Activated CD4-positive, alpha-beta T cell treated with anti-CD3 and anti-CD28 coated beads, Interleukin-2, amount 10 ng/mL, durations not matched to agents 24 days and 14 days (primary cell): ENCODE data around the gene PCSK6. TPM values are rescaled to one million over a fixed set of nuclear protein-coding genes. Genes with fewer than 3 reads are reported as not detected.

ENCODE experiments used
- DNase-seq: peaks from one replicate; pipeline ENCODE4 v3.0.0; 2022
- H3K27ac Mint-ChIP-seq: one replicate; pipeline ENCODE4 v1.8.0; 2022; ENCODE audit warnings: mild to moderate bottlenecking, mixed read lengths
- H3K27me3 Mint-ChIP-seq: one replicate; pipeline ENCODE4 v1.8.0; 2022; ENCODE audit warnings: mixed read lengths
- H3K36me3 Mint-ChIP-seq: one replicate; pipeline ENCODE4 v1.8.0; 2022; ENCODE audit warnings: low read depth, mild to moderate bottlenecking, mixed read lengths
- H3K4me1 Mint-ChIP-seq: one replicate; pipeline ENCODE4 v1.8.0; 2021; ENCODE audit warnings: mixed read lengths
- H3K4me3 Mint-ChIP-seq: one replicate; pipeline ENCODE4 v1.8.0; 2022; ENCODE audit warnings: mild to moderate bottlenecking, moderate library complexity, mixed read lengths
- H3K9me3 Mint-ChIP-seq: one replicate; pipeline ENCODE4 v1.8.0; 2021; ENCODE audit warnings: mixed read lengths
- intact Hi-C: fragments of 100-400 bp; cut with micrococcal nuclease; formaldehyde crosslinking; loops from one replicate; pipeline ENCODE4 v1.15.1; 2023
- total RNA-seq: library from RNA; stranded (reverse); gene quantifications from 2 replicates; pipeline ENCODE4 v1.2.3, GENCODE V29; 2022

PCSK6 gene
- total RNA-seq, 1 donor from 2014 or later = 5.4 TPM

DNA sequence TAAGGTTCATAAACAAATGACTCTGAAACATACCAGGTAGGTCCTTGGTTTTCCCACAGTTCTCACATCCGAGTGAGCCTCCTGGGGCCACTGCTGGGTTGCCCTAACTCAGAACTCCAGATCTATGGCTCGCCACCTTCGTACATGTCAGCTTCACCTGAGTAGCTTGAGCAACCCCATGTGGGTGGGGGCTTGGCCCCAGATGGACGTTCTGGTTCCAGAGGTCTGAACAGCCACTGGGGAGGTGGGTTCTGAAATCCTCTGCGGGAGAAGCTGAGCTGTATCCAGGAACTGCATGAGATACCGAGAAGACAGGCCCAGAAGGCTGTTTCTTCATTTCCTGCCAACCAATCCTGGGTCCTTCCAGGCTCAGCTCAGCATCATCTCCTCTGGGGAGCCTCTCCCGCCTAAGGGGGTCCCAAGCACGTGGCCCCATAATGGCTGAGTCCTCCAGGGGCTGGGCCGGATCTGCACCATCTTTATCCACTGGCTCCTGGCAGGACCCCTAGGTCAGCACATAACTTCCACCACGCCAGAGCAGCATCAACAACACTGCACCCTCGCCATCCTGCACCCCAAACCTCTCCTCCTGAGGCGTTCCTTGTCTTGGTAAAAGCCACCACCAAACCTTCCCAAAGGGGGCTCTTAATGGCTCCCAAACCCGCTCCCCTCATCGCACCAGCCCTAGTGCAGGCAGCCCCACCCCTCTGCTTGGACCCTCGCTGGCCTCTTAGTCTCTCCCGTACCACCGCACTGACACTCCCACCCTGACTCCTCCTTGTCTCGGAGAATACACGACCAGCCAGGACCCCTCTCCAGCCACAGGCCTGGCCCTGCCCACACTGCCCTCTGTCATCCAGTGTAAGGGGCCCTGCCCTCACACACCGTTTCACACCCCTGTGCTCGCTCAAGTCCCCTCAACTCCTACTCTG is 39.8 kb downstream of the PCSK6 start:
- Mint-ChIP-seq H3K27me3 (no peaks in the 10 kb centered on the region), H3K36me3 (no peaks in the 10 kb centered on the region), H3K27ac (no peak overlapping the region), H3K4me1 (peaks cover 4% of the 10 kb centered on the region), H3K4me3 (no peak overlapping the region), H3K9me3 (no peaks in the 10 kb centered on the region)
- intact Hi-C loops = no loop called here
- no peak for DNase-seq

GRCh38 chr15:101448336-101448735 is 41.2 kb downstream of the PCSK6 start:
- H3K4me1 Mint-ChIP-seq = peaks cover 4% of the 10 kb centered on the region
- intact Hi-C loops = no loop called here
- no peaks in the 10 kb centered on the region for H3K9me3 Mint-ChIP-seq
- no peak overlapping the region for H3K4me3 Mint-ChIP-seq
- H3K36me3 Mint-ChIP-seq = no peaks in the 10 kb centered on the region
- H3K27ac Mint-ChIP-seq = no peak overlapping the region
- H3K27me3 Mint-ChIP-seq = no peaks in the 10 kb centered on the region
- no peak for DNase-seq

GRCh38 chr15:101447561-101448071 is 41.9 kb downstream of the PCSK6 start:
- no peaks in the 10 kb centered on the region for H3K36me3 Mint-ChIP-seq

DNA sequence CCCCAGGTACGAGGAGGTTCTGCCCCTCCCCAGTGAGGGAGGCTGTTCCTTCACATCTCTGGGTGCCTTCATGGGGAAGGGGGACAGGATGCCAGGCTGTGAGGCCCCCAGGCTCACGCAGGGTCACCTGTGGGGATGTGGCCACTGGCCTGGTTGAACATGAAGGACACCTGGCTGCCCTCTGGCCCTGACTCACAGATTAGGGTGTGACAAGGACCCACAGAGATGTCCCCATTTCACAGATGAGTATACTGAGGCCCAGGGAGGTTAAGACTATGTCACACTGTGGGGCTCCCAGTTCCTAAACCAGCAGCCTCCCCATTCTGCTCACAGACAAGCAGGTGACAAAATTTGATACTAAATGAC is 42.4 kb downstream of the PCSK6 start:
- no peak for DNase-seq
- peaks cover 1% of the 10 kb centered on the region for H3K27me3 Mint-ChIP-seq
- no peaks in the 10 kb centered on the region for H3K9me3 Mint-ChIP-seq
- intact Hi-C loops = no loop called here
- no peak overlapping the region for H3K27ac Mint-ChIP-seq
- no peak overlapping the region for H3K4me3 Mint-ChIP-seq
- H3K4me1 Mint-ChIP-seq = peaks cover 5% of the 10 kb centered on the region
- H3K36me3 Mint-ChIP-seq = no peaks in the 10 kb centered on the region

More at GRCh38 chr15:101447561-101448071, 41.9 kb downstream of the PCSK6 start:
- no peak overlapping the region for H3K4me3 Mint-ChIP-seq
- no peak overlapping the region for H3K27ac Mint-ChIP-seq
- no peaks in the 10 kb centered on the region for H3K9me3 Mint-ChIP-seq
- H3K27me3 Mint-ChIP-seq = no peaks in the 10 kb centered on the region
- H3K4me1 Mint-ChIP-seq = peaks cover 4% of the 10 kb centered on the region
- no peak for DNase-seq
- intact Hi-C loops = no loop called here

DNA sequence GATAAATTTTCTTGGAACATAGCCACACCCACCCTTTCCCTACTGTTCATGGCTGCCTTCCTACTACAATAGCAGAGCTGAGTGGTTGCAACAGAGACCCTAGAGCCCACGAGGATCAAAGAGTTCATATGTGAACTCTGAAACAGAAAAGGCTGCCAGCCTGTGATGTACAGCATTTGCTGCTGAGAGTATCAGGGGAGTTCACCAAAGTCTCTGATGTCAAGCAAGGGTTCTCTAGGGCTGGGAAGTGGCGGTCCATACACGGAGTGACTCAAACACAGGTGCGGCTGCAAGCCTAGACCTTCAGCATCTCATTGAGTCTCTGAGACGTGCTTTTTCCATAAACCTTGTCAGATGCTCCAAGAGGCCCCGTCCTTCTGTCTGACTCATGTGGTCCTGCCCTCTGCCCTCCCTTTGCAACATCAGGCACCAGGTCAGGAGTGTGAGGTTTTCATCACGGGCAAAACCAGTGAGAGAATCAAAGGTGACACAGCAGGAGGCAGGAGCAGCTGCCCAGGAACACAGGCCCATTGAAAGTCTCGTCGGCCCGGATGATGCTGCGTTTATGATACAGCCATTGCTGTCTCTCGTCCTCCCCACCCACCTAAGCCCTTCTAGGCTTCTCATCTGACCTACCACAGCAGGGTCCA is 42.9 kb downstream of the PCSK6 start:
- Mint-ChIP-seq H3K4me1 (peaks cover 9% of the 10 kb centered on the region), H3K36me3 (no peaks in the 10 kb centered on the region), H3K27ac (peak overlapping the region; percentile 19), H3K27me3 (peaks cover 2% of the 10 kb centered on the region), H3K9me3 (no peaks in the 10 kb centered on the region), H3K4me3 (no peak overlapping the region)
- no peak for DNase-seq
- intact Hi-C loops = no loop called here

DNA sequence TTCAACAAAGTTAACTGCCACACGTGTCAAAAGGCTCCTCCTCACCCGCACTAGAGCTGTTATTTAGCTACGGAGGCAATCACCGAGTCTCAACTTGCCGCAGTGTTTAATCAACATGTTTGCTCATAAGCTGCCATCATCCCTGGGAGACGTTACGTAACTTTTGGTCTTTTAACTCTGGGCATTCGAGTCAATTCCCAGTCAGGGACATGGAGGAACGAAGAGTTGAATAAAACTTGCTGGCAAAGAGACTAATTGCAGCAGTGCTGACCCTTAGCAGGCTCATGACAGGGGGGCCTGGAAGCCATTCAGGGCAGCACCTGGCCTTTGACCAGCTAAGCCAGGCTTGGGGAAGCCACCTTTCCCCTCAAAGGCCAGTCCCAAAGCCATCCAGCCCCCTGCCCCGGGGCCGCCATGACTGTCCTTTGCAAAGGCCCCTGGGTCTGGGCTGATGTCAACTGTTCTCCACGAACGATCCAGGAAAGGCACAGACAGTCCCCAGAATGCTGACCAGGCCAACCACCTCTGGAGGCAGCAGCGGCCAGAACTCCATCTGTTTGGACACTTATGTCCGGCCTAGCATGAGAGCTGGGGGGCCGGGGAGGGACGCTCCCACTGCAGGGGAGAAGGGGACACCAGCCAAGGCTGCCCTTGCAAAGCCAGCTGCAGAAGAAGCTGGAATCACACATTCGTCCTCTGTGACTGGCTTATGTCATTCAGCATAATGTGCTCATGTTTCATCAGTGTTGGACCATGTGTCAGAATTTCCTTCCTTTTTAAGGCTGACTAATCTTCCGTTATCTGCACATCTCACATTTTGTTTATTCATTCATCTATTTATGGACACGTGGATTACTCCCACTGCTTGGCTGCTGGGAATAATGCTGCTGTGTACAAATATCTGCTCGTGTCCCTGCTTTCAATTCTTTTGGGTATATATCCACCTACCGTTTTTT is 43.7 kb downstream of the PCSK6 start:
- DNase-seq = no peak
- Mint-ChIP-seq H3K4me1 (peaks cover 10% of the 10 kb centered on the region), H3K27me3 (peaks cover 2% of the 10 kb centered on the region), H3K4me3 (no peak overlapping the region), H3K36me3 (no peaks in the 10 kb centered on the region), H3K27ac (peak overlapping the region; percentile 19), H3K9me3 (no peaks in the 10 kb centered on the region)
- intact Hi-C loops = no loop called here

DNA sequence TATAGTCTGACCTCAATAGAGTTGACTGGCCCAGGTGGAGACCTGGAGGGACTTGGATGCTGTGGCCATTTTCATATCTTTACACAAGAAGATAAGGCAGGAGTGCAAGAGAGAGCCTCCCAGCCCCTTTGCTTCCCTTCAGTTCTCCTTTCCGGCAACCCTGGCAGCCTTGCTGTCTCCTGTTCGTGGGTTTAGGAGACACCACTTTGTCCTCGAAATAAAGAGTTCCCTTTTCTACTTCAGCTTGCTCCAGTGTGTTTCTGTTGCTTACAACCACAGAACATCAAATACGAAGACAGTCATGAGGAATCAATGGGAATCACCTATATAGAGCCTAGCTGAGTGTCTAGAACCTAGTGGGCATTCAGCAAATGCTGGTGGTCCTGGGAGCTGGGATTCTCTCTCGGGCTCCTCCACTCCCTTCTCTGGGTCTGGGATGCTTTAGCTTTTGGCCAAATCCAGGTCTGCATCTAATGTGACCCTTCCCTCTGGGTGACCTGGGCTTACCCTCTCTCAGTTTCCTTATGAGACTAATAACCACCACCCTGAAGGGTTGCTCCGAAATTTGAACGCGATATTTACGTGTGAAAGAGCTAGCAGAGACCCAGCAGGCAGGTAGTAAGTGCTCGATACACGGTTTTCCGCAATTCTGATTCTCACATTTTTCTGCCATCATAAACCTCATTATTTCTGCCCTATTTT is 44.5 kb downstream of the PCSK6 start:
- Mint-ChIP-seq H3K27ac (no peak overlapping the region), H3K36me3 (no peaks in the 10 kb centered on the region), H3K4me3 (no peak overlapping the region), H3K27me3 (peaks cover 4% of the 10 kb centered on the region), H3K4me1 (peaks cover 10% of the 10 kb centered on the region), H3K9me3 (no peaks in the 10 kb centered on the region)
- intact Hi-C loops = no loop called here
- no peak for DNase-seq

- intact Hi-C loops = no loop called here
- no peaks in the 10 kb centered on the region for H3K36me3 Mint-ChIP-seq
- no peak overlapping the region for H3K27ac Mint-ChIP-seq
Measured at GRCh38 chr15:101444015-101444414, 45.5 kb downstream of the PCSK6 start.

DNA sequence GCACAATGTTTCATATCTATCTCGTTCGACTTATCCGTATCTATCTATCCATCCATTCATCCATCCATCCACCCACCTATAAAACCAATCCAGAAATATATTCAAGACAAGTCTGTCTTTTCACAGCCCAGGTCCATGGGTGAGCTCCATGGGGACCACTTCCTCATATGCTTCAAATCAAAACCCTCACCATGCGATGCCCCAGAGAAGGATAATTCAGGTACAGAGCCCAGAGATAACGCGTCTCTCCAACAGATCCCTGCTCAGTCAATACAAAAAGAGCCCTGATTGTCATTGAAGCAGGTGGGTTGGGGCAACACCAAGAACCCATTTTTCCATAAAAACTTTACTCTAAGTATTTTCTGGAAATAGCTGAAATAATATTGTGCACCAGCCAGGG is 47.2 kb downstream of the PCSK6 start:
- H3K4me1 Mint-ChIP-seq = peaks cover 10% of the 10 kb centered on the region
- DNase-seq = no peak
- H3K27ac Mint-ChIP-seq = no peak overlapping the region
- H3K9me3 Mint-ChIP-seq = no peaks in the 10 kb centered on the region
- intact Hi-C loops = no loop called here
- peaks cover 6% of the 10 kb centered on the region for H3K27me3 Mint-ChIP-seq
- H3K36me3 Mint-ChIP-seq = no peaks in the 10 kb centered on the region
- H3K4me3 Mint-ChIP-seq = no peak overlapping the region

More at GRCh38 chr15:101444015-101444414, 45.5 kb downstream of the PCSK6 start:
- H3K4me3 Mint-ChIP-seq = no peak overlapping the region
- DNase-seq = no peak
- no peaks in the 10 kb centered on the region for H3K9me3 Mint-ChIP-seq
- peaks cover 6% of the 10 kb centered on the region for H3K27me3 Mint-ChIP-seq
- H3K4me1 Mint-ChIP-seq = peaks cover 10% of the 10 kb centered on the region

- H3K27me3 Mint-ChIP-seq = peaks cover 6% of the 10 kb centered on the region
- H3K4me1 Mint-ChIP-seq = peaks cover 10% of the 10 kb centered on the region
- H3K36me3 Mint-ChIP-seq = no peaks in the 10 kb centered on the region
- peak overlapping the region; percentile 20 for H3K4me3 Mint-ChIP-seq
- DNase-seq = peak; percentile 68
- no peaks in the 10 kb centered on the region for H3K9me3 Mint-ChIP-seq
- intact Hi-C loops = no loop called here
- no peak overlapping the region for H3K27ac Mint-ChIP-seq
Measured at GRCh38 chr15:101441696-101442095, 47.8 kb downstream of the PCSK6 start.

GRCh38 chr15:101440846-101441590 is 48.5 kb downstream of the PCSK6 start:
- no peaks in the 10 kb centered on the region for H3K9me3 Mint-ChIP-seq
- intact Hi-C loops = no loop called here
- no peak overlapping the region for H3K27ac Mint-ChIP-seq
- DNase-seq = no peak
- peak overlapping the region; percentile 20 for H3K4me3 Mint-ChIP-seq
- peaks cover 7% of the 10 kb centered on the region for H3K4me1 Mint-ChIP-seq
- H3K27me3 Mint-ChIP-seq = peaks cover 6% of the 10 kb centered on the region
- H3K36me3 Mint-ChIP-seq = no peaks in the 10 kb centered on the region

DNA sequence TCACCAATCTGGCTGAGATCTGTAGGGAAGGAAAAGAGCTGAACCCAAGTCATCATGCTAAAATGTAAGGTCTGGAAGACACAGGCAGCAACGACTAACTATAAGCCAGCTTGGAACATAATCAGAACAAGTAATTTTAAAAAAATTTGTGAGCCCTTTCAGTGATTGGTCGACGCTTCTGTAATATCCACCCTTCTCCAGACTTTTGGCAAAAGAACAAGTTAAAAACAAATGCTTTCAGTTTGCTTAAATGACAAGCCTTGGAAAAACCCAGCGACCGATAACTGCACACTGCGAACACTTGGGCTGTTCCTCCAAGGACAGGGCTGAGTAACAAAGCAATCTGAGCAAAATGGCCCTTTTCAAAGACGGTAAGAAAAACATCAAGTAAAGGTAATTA is 49.6 kb downstream of the PCSK6 start:
- Mint-ChIP-seq H3K4me3 (no peak overlapping the region), H3K36me3 (no peaks in the 10 kb centered on the region), H3K9me3 (no peaks in the 10 kb centered on the region), H3K4me1 (peaks cover 7% of the 10 kb centered on the region), H3K27ac (no peak overlapping the region), H3K27me3 (peaks cover 6% of the 10 kb centered on the region)
- DNase-seq = no peak
- intact Hi-C loops = no loop called here
